WI38 (cell line): ENCODE data around the gene SCARF2.
"Not testable (repeated sequence)": the region's sequence is repeated elsewhere in the genome, so short reads cannot be mapped to it uniquely, and the experiment has no call there.

Experiments
- H3K4me3 ChIP-seq: 2 replicates; pipeline ENCODE4 v1.5.1; 2011; ENCODE audit warnings: low read depth, mild to moderate bottlenecking, control low read depth, low read length
- CTCF ChIP-seq: IDR thresholded peaks from 2 replicates; pipeline ENCODE4 v1.5.1; 2012; ENCODE audit warnings: low read depth, mild to moderate bottlenecking, control low read depth, low read length

SCARF2 gene

GRCh38 chr22:20419664-20419951 is 18.0 kb downstream of the SCARF2 start:
- no peak overlapping the region for H3K4me3 ChIP-seq
- TF ChIP-seq CTCF, result no peak

DNA sequence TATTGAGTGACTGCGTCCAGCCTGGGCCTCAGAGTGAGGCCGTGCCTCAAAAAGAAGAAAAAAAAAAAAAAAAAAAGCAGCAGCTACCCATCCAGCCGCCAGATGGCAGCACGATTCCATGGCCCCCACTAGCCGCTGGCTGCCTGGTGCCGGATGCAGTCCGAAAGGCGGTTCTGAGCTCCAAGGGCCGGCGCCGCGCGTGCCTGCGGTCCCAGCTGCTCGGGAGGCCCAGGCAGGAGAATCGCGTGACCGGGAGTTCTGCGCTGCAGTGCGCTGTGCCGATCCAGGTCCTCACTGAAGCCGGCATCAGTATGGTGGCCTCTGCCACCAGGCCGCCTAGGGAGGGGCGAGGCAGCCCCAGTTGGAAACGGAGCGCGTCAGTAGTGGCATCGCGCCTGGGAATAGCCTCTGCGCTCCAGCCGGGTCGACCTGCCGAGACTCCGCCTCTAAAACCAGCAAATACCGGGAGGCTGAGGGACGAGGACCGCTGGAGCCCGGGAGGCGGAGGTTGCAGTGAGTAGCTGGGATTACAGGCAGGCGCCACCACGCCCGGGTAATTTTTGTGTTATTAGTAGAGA is 19.3 kb downstream of the SCARF2 start:
- peak; percentile 79 for TF ChIP-seq CTCF
- peak overlapping the region; percentile 40 for H3K4me3 ChIP-seq

GRCh38 chr22:20415699-20416098 is 21.9 kb downstream of the SCARF2 start:
- H3K4me3 ChIP-seq, result not testable (repeated sequence)

- not testable (repeated sequence) for H3K4me3 ChIP-seq
Observed at GRCh38 chr22:20415241-20415640, 22.4 kb downstream of the SCARF2 start.

DNA sequence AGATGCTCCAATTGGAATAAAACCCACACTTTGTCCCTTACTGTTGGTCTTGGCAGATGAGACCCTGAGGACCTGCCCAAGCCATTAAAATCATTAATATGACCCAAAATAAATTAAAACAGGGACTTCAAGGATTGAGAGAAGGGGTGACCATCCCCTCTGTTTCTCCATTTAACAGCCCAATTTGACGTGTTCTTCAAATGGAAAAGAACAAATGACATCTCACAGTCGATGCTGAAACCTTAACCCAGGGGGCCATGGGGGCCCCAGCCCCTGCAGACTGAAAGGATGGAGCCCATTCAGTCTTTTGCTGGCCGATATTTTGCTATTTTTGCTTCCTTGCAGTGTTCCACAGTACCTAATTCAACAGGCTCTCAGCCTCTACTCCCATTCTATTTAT is 23.2 kb downstream of the SCARF2 start:
- no peak for TF ChIP-seq CTCF

DNA sequence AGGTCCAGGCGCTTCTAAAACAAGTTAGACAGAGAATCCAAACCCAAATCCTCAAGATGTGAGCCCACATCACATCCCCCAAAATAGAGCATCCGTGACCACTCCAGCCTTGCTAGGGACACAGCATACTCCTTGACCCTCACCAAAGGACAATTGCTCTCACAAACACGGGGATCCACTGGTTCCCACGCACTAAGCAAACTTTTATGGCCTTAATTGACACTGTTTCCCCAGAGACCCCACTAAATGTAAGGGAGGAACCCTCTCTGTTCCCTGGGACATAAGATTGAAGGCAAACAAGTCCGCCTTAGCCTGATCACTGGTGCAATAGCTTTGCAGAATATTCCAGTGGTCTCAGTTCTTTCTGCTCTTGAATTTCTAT is 23.6 kb downstream of the SCARF2 start:
- H3K4me3 ChIP-seq, result no peak overlapping the region
- no peak for TF ChIP-seq CTCF

More for the DNA sequence above, 23.2 kb downstream of the SCARF2 start:
- no peak overlapping the region for H3K4me3 ChIP-seq

DNA sequence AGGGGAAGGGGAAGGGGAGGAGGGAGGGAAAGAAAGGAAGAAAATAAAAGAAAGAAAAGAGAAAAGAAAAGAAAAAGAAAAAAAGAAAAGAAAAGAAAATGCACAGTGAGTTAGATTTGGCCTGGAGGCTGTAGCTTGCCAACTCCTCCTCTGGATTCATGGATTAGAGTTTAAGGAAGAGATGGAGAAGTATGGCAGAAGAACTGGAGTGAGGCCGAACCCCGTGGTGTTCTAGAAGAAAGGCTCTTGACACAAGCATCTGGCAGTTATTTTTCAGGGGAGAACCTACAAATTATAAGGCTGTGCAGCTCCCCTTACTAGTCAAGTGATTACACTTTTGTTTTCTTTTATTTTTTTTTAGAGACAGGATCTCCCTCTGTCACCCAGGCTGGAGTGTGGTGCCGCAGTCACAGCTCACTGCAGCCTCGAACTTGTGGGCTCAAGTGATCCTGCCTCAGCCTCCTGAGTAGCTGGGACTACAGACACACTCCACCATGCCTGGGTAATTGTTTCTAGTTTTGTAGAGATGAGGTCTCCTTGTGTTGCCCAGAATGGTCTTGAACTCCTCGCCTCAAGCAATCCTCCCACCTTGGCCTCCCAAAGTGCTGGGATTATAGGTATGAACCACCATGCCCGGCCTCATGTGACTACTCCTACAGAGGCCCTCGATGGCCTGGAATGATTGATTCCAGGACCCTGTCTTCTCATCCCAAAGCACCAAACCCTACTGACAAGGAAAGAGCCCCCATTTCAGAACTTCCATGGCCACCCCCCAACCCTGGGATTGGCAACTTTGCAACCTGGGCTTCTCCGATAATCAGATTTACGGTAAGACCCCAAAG is 24.2 kb downstream of the SCARF2 start:
- no peak for TF ChIP-seq CTCF
- H3K4me3 ChIP-seq, result no peak overlapping the region

- TF ChIP-seq CTCF, result no peak
- no peak overlapping the region for H3K4me3 ChIP-seq
Observed at GRCh38 chr22:20412474-20413216, 25.0 kb downstream of the SCARF2 start.

- H3K4me3 ChIP-seq, result not testable (repeated sequence)
Observed at GRCh38 chr22:20409385-20409784, 28.2 kb downstream of the SCARF2 start.
